ENCODE data around the gene IQCN. TPM values are rescaled to one million over a fixed set of nuclear protein-coding genes. Genes with fewer than 3 reads are reported as not detected.

Gene IQCN
- total RNA-seq, 4 donors from 2014 or later, result 0.23 to 3.1 (median 0.96) TPM

DNA sequence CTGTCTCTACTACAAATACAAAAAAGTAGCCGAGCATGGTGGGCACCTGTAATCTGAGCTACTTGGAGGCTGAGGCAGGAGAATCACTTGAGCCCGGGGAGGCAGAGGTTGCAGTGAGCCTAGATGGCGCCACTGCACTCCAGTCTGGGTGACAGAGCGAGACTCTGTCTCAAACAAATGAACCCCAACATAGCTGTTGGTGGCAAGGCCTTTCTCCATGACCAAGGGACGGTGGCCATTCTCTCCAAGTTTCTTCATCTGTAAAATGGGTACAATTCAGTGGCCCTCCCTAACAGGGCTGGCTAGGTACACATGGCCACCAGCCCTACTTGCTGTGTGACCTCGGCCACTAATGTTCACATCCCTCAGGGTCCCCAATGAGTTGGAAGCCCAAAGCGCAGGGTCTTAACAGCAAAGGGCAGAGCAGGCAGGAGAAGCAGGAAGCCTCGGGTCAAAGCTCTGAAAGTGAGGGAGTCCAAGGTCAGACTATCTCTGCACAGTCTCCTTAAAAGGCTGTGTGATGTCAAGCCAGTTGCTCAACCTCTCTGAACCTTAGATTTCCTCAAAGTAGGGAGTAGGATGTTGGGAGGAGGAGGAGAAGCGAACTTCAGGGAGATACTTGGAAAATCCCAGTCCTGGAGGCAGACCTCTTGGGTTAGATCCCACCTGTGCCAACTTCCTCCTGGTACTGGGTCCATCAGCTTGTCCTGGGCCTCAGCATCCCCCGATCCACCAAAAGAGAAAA, 4.4 kb upstream of the IQCN start:
- DNase-seq, result no peak
- Histone ChIP-seq H3K4me3 (peak overlapping the region; percentile 85 to 99 (median 96)), H3K36me3 (peaks cover 0 to 28% (median 6%) of the 10 kb centered on the region in 3 donors), H3K27ac (peak overlapping the region; percentile 100), H3K27me3 (no peaks in the 10 kb centered on the region), H3K4me1 (peaks cover 35 to 73% (median 51%) of the 10 kb centered on the region in 3 donors), H3K9me3 (no peaks in the 10 kb centered on the region)
- no peak for TF ChIP-seq POLR2A (IDR thresholded peaks at IDR 0.05)
- no peak for TF ChIP-seq CTCF (IDR thresholded peaks at IDR 0.05)
- WGBS, 2 donors, result 55 to 63% methylated on average over 7 to 10 of the region's 10 CpGs
- intact Hi-C loops (cut with DNase I), result no loop called here

GRCh38 chr19:18274781-18275356, 617 bp upstream of the IQCN start:
- Histone ChIP-seq H3K4me3 (peak overlapping the region in 1 of 4 donors; percentile 16), H3K4me1 (peaks cover 24 to 84% (median 38%) of the 10 kb centered on the region in 3 donors), H3K27me3 (no peaks in the 10 kb centered on the region), H3K36me3 (peaks cover 0 to 28% (median 6%) of the 10 kb centered on the region in 3 donors), H3K27ac (peak overlapping the region; percentile 62 to 84 (median 76)), H3K9me3 (no peaks in the 10 kb centered on the region)
- intact Hi-C loops (cut with DNase I), result no loop called here
- no peak for DNase-seq
- 17 to 24% methylated on average over 3 to 6 of the region's 13 CpGs for WGBS, 2 donors
- TF ChIP-seq CTCF (IDR thresholded peaks at IDR 0.05) (peak in 2 of 6 experiments; percentile 6 to 19), POLR2A (IDR thresholded peaks at IDR 0.05) (no peak)

DNA sequence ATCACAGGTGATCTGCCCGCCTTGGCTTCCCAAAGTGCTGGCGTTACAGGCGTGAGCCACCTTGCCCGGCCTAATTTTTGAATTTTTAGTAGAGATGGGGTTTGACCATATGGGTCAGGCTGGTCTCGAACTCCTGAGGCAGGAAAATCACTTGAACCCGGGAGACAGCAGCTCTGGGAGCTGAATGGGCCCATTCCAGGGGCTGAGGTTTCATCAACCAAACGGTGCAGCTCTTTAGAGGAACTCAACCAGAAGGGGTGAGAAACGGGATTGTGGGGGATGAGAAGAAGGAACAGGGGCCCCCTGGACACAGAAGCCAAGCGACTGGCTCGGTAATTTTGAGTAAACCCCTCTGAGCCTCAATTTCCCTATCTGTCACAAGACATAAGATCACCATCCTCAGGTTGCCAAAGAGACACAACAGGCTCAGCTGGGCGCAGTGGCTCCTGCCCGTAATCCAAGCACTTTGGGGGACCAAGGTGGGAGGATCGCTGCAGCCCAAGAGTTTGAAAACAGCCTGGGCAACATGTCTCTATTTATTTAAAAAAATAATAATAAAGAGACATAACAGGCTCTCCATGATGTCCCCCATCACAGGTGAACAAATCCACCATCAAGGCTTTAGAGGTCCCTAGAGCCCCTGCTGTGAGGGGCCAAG, 562 bp downstream of the IQCN start:
- Histone ChIP-seq H3K36me3 (peaks cover 0 to 30% (median 6%) of the 10 kb centered on the region in 3 donors), H3K27ac (peak overlapping the region in 2 of 4 donors; percentile 81 to 84), H3K27me3 (no peaks in the 10 kb centered on the region), H3K4me3 (no peak overlapping the region), H3K9me3 (no peaks in the 10 kb centered on the region), H3K4me1 (peaks cover 20 to 77% (median 34%) of the 10 kb centered on the region in 3 donors)
- 95 to 98% methylated on average over 7 to 12 of the region's 13 CpGs for WGBS, 2 donors
- TF ChIP-seq CTCF (IDR thresholded peaks at IDR 0.05) (no peak), POLR2A (IDR thresholded peaks at IDR 0.05) (no peak)
- DNase-seq, result no peak
- intact Hi-C loops (cut with DNase I), result no loop called here

- intact Hi-C loops (cut with DNase I), result no loop called here
- 53 to 55% methylated on average over 6 of the region's 6 CpGs for WGBS, 2 donors
Observed at GRCh38 chr19:18271433-18271841, 2.8 kb downstream of the IQCN start.

More at GRCh38 chr19:18271433-18271841, 2.8 kb downstream of the IQCN start:
- Histone ChIP-seq H3K9me3 (no peaks in the 10 kb centered on the region), H3K27ac (peak overlapping the region in 1 of 4 donors; percentile 48), H3K4me3 (no peak overlapping the region), H3K4me1 (peaks cover 19 to 54% (median 21%) of the 10 kb centered on the region in 3 donors), H3K36me3 (peaks cover 0 to 33% (median 7%) of the 10 kb centered on the region in 3 donors), H3K27me3 (no peaks in the 10 kb centered on the region)
- TF ChIP-seq CTCF (IDR thresholded peaks at IDR 0.05) (no peak), POLR2A (IDR thresholded peaks at IDR 0.05) (no peak)
- no peak for DNase-seq

Data from esophagus squamous epithelium (tissue), 5 donors.